HG03064 (cell line): ENCODE measurements around the gene ICAM2.
"Not testable (repeated sequence)": the region's sequence is repeated elsewhere in the genome, so short reads cannot be mapped to it uniquely, and the experiment has no call there.

ENCODE experiments used
- ATAC-seq: cut with Tn5 transposase; IDR thresholded peaks from one replicate; pipeline ENCODE4 v1.9.1; 2021; ENCODE audit warnings: low read depth; ENCODE audit not compliant: unreplicated experiment

ICAM2 gene

DNA sequence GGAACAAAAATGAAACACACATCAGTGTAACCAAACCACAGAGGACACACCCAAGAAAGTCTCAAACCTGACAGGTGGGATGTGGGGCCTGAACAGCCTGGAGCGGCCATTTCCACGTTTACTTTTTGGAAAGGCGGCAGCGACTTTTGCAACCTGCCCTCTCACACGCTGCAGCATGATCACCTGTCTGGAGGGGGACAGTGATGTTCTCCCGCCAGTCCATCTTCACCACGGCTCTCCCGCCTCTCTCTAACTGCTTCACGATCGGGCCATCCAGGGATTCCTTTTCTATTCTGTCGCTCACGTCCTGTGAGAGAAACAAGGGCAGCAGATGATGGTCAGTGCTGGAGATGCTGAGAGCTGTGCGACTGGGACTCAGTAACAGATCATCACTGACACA lies 24.7 kb upstream of the ICAM2 start:
- ATAC-seq, result no peak

GRCh38 chr17:64042700-64043485 lies 22.5 kb upstream of the ICAM2 start:
- no peak for ATAC-seq

DNA sequence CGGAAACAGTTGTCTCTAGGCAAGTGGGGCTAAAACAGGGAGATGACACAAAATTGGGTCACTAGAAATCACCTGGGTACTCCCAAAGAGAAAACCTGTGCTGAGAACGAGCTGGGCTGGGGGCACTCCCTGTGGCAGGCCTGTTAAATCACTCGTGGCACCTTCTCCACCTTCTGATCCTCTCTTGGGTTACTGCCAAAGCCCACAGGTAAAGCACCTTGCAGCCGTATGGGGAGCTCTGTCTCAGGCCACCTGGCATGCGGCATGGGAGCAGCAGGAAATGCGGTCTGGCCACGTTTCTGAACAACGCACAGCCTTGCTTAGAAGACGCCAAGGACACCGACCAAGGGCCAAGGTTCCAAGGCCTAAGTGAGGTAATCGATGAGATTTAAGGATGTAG lies 21.5 kb upstream of the ICAM2 start:
- ATAC-seq, result no peak

DNA sequence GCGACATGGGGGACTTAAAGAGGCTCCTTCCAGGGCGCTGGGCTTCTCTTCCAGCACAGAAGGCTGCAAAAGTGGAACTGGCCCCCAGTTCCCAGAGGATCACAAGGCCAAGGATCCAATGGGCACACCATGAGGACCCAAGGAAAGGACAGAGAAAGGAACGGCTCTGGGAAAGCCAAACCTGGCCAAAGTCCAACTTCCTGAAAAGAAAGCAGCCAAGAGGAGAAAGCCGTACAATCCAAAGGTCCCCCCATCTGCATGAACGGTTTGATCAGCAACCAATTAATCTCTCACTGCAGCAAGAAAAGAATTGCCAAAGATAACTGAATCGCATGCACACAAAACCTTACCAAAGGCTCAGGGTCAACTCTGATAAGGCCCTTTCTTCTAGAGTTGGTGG lies 19.8 kb upstream of the ICAM2 start:
- ATAC-seq, result no peak

- ATAC-seq, result no peak
These were observed 18.6 kb upstream of the ICAM2 start for GRCh38 chr17:64039106-64039400.

- no peak for ATAC-seq
These were observed 18.1 kb upstream of the ICAM2 start for GRCh38 chr17:64038331-64039105.

- no peak for ATAC-seq
These were observed 17.4 kb upstream of the ICAM2 start for GRCh38 chr17:64037802-64038201.

GRCh38 chr17:64037180-64037579 lies 16.7 kb upstream of the ICAM2 start:
- no peak for ATAC-seq

DNA sequence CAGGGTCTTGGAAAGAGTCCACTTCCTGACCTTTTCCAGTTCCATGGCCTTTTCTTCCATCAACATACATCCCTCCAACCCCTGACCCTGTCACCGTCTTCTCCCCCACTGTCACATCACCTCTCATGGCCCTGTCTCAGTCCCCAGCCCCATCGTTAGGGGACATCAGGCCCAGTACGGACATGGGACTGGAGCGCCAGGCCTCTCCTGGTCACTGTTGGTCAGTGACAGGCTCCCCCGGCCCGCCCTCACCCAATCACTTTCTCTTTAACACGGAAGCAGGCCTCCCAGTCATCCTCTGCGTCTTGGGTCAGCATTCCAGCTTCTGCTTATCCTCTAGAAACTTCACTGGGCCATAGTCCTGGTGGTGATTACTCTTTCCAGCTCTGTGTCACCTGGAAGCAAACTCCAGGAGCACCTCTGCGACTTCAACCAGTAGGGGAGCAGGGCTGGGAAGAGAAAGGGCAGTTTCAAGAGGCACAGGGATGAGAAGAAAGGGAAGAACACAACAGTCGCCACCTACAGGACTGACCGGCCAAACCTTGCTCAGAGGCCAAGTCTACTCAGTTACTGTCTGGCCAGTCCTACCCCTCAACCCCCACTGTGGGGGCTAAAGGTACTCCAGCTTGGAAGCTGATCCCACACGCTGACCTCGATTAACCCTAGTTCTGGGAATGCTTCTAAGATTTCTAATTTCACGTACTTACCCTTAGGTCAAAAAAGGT lies 15.9 kb upstream of the ICAM2 start:
- ATAC-seq, result no peak

DNA sequence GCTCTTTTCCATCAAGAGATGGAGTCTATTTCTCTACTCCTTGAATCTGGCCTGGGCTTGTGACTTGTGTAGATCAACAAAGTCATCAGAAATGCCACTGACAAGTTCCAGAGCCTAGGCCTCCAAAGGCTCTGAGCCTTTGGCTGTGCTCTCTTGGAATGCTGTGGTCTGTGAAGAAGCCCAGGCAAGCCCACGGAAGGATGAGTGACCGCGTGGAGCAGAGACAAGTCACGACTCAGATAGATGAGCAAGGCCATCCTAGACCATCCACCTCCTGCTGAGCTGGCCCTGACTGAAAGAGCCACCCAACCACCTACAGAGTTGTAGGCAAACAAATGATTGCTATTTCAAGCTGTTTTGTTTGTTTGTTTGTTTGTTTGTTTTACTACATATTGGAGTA lies 11.6 kb upstream of the ICAM2 start:
- ATAC-seq, result no peak

DNA sequence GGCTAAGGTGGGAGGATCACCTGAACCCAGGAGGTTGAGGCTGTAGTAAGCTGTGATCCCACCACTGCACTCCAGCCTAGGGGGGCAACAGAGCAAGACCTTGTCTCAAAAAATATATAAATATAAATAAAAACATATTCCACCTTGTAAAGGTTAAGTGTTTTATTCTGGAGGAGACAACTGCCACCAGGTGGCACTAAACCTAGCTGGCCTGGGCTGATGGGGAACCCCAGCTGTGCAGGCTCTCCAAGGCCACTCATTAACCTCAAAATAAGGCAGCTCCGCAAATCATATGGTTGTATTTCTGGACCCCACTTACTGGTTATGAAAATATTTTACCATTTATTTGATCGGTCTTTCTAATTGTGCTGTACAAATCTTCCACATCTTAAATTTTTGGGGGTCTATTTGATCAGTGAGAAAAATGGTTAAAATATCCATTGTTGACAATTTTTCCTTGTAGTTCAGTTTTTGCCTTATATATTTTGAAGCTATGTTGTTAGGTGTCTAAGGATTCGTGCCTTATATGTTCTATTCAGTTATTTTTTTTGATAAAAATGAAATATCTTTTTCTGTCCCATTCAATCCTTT lies 8.5 kb upstream of the ICAM2 start:
- no peak for ATAC-seq

GRCh38 chr17:64025732-64026294 lies 5.4 kb upstream of the ICAM2 start:
- ATAC-seq, result no peak

DNA sequence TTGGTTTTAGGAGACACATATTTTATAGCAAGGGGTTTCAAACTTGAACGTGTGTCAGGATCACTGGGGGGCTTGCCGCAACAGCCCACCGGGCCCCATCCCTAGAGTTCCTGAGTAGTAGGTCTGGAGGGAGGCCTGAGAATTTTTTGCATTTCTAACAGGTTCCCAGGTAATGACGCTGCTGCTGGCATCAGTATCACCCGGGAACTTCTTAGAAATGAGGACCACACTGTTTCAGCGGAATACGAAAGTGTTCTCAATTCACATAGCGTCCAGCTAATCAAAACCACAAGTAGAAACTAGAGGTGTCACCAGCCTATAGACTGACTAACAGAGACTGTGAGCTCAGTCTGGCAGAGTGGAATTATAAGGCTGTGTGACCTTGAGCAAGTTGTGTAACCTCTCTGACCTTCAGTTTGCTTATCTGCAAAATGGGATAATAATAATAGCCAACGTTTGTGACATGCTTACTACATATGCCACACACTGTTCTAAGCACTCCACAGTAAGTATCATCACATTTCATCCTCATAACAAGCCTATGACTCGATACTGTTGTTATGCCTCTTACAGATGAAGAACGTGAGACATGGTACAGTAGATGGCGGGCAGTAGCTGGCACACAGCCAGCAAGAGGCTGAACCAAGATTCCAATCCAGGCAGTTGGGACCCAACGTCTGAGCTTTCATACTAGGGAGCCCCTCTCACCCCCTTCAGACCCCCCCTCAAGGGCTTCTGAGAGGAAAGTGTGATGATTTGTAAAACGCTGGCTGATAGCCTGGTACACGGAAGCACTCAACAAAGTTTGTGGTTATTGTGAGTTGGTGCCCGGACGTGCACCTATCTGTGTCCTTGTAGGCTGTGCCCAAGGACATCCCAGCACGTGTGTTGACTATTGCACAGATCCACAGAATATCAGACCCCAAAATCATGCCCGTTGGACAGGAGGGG lies 4.6 kb upstream of the ICAM2 start:
- ATAC-seq, result no peak

- ATAC-seq, result no peak
These were observed 3.8 kb upstream of the ICAM2 start for GRCh38 chr17:64024215-64024654.

DNA sequence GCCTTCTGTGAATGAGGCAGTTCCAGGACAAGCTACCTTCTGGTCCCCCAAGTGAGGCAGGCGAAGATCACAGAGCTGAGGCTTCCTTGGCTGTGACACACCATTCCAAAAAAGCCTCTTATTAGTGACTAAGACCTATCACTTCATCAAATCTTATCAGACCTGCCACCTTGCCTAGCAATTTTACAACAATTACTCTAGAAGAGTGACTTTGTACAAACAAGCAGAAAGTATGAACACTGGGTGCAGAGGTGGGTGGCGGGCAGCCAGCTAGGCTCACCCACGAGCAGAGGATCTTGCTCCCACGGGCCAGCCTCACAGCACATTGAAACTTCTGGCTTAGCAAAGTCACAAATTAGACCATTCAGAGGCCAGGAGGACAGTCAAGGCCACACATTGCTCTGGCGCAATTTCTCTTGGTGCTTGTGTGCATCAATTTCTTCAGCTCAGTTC lies 2.2 kb upstream of the ICAM2 start:
- no peak for ATAC-seq

GRCh38 chr17:64019551-64019961 lies 877 bp downstream of the ICAM2 start:
- ATAC-seq, result not testable (repeated sequence)

GRCh38 chr17:64017381-64017980 lies 3.0 kb downstream of the ICAM2 start:
- ATAC-seq, result no peak

DNA sequence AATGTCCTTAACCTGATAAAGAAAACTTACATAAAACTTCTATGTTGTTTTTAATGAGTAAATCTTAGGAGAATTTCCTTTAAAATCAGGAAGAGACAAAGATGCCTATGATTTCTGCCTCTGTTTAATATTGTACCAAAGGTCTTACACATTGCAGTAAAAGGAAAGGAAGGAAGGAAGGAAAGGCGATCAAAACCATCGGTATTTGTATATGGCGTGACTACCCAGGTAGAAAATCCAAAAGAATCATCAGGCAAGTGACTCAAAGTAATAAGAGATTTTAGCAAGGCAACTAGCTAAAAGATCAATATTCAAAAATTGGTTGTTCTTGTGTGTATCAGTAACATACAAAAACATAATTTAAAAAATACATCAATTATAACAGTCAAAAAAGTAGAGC lies 3.5 kb downstream of the ICAM2 start:
- ATAC-seq, result no peak

- no peak for ATAC-seq
These were observed 4.1 kb downstream of the ICAM2 start for GRCh38 chr17:64016231-64016784.
